Suppressor macrophage treated with lipopolysaccharide for 4 hours (primary cell): Measurements from ENCODE around the gene SLC9A3.

ENCODE experiments used
- DNase-seq: peaks from one replicate; pipeline ENCODE4 v3.0.0-alpha.2; 2020

The SLC9A3 gene

DNA sequence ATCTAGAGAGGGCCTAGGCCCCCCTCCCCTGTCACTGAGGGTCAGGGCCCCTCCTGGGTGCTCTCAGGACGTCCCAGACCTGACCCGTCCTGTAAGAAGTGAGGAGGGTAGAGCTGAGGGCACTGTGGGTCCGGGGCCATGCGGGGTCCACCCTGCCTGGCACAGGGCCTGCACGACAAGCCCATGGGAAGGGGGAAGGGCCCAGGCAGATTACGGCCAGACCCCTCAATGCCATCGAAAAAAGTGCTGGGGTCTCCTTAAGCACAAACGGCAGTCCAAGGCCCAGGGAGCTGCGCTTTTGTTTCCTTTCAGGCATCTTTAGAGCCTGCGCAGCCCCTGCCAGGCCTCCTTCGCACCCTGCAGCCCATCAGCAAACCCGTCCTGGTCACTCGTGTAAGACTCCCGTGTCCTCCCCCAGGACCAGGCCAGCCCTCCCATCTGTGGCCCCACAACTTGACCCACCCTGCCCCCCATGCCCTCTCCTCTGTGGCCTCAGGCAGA lies 85.7 kb downstream of the SLC9A3 start:
- DNase-seq: no peak

DNA sequence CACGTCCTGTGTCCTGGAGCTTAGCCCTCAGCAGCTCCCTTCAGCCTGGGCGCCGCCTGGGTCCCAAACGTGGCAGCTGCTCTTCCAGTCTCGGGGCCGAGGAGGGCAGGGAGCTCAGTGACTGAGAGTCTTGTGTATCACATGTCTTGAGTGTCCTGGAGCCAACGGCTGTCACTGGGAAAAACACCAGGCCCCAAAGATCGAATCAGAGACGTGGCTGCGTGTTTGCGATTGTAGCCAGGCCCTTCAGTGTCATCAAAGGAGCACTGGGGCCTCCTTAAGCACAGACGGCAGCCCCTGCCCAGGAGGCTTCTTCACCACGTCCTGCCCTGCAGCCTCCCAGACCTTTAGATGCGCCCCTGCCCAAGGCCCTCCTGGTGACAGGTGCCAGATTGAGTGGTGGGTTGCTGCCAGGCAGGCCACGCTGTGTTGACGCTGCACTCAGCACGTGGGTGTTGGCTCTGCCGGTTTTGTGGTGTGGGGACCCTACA lies 86.9 kb downstream of the SLC9A3 start:
- DNase-seq: no peak

DNA sequence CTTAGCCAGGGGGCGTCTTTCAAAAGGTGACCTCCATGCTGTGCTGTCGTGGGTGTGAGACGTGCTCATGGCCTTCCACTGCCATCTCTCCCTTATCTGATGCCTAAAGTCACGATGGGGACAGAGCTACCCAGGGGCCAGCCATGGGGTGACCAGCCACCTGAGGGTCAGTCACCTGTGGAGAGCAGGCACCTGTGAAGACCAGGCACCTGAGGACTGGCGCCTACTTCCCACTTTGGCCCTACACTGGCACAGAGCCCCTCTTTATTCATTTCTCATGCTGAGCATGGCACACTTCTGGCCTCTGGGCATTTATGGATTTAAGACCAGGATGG lies 87.6 kb downstream of the SLC9A3 start:
- no peak for DNase-seq

DNA sequence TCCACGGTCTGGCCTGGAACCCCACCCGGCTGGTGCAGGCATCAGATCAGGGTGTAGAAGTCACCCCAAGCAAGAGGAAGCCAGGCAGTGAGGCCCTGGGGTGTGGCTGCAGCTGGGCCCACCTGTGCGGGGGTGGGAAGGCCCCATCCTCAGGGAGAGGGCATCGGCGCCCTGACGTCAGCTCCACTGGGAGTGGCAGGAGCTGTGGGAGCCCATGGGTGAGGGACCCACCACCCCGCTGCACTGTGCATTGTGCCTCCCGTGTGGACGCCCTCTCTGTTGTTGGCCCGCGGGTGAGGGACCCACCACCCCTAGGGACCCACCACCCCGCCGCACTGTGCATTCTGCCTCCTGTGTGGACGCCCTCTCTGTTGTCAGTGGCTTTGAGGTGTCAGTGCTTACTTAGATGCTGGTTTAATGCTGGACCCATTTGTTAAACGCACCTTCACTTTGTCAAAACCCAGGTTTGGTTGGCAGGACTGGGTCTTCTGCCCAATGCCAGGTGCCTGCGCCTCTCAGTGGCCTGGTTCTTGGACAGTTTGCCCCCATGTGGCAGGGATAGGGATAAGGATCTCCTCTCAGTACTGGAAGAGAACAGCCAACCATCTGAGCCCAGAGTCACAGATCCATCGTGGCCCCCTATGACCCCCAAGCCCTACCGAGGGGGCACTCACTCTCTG lies 88.1 kb downstream of the SLC9A3 start:
- peak; percentile 25 for DNase-seq

DNA sequence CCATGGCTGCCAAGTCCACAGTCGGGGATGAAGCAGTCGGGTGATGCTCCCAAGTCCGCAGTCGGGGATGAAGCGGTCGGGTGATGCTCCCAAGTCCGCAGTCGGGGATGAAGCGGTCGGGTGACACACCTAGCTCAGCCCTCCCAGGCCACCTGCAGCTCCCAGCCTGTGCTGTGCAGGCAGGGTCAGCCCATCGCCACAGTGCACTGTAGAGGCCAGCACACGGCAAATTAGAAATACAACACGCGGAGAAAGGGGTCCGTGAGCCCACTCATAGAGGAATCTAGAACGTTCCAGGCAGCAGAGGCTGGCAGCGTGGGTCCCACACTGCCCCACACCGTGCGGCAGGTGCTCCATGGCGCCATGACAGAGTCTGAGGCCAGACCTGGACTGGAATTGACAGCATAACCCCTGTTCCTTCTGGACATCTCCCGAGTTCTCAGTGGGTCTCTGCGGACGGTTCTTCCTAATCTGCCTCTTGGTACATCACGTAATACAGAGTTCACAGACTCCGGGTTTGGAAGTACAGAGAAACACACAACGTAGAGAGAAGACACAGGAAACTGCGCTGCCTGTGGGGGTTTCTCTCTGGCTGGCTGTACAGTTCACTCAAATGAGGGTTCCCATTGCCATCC lies 89.0 kb downstream of the SLC9A3 start:
- no peak for DNase-seq

DNA sequence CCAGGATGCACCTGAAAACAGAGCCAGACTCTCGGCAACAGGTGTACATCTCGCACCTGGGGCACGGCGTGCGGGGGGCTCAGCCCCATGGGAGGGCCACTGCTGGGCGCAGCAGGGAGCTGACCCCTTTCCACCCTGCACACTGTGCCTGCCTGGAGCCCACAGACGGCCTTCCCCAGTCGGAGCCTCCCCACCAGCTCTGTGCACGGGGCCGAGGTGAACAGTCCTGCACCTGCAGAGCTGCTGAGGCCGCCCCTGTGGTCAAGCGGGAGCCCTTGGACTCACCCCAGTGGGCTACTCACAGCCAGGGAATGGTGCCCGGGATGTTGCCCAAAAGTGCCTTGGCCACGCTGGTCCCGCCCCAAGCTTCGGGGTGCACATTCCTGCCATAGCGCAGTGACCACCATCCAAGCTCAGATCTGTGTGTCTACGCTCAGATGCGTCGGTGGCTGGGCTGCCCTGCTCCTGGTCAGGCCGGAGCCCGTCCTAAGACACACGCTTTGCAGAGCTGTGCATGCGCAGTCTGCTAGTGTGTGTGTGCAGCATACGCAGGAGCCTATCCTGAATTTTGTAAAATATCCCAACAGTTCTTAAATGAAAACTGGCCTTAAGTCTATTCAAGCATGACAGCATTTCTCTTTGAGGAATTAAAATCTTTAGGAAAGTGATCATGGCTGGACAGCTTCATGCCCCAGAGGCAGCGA lies 89.7 kb downstream of the SLC9A3 start:
- DNase-seq: no peak

DNA sequence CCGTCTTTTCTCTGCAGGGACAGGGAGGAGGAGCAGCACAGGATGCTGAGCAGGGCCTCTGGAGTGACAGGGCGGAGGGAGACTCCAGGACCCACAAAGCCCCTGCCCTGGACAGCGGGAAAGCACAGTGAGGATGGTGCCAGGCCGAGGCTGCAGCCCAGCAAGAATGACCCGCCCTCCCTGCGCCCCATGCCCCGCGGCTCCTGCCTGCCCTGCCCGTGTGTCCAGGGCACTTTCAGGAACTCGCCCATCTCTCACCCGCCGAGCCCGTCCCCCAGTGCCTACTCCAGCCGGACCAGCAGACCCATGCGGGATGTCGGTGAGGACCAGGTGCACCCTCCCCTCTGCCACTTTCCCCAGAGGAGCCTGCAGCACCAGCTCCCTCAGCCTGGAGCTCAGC lies 90.4 kb downstream of the SLC9A3 start:
- no peak for DNase-seq

DNA sequence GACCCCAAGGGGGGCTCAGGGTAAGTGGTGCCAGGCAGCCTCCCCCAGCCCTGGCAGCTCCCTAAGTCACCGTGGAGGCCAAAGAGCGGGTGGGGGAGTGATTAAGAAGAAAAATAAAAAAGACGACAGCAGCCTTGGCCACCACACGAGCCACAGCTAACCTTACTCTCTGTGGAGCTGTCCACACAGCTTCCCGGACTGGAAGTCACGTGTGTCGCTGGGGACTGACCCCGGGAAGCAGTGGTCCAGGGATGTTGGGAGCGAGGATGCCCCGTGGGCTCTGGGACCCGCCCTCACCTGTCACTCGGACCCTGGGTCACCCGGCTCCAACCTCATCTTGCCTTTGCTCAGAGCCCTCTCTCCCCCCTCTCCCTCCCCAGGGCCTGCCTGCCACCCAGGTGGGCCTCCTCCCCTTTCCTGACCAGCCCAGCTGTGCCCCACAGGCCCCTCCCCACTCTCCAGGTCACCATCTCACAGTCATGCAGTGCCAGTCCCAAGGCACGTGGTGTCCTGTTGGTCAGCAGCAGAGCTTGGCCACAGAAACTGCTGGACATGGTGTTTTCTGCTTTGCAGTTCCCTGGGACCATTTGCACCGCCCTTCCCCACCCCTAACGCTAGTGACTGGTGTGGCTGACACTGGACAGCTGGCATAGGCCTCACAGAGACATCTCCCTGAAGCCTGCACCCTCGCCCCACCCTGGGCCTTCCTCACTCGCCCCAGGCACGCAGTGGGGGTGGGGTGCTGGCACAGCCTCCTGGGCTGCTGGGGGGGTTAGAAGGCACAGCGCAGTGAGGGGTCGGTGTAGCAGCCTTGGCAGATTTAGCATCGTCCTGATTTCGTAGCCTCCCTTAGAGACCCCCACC lies 91.1 kb downstream of the SLC9A3 start:
- DNase-seq: no peak

DNA sequence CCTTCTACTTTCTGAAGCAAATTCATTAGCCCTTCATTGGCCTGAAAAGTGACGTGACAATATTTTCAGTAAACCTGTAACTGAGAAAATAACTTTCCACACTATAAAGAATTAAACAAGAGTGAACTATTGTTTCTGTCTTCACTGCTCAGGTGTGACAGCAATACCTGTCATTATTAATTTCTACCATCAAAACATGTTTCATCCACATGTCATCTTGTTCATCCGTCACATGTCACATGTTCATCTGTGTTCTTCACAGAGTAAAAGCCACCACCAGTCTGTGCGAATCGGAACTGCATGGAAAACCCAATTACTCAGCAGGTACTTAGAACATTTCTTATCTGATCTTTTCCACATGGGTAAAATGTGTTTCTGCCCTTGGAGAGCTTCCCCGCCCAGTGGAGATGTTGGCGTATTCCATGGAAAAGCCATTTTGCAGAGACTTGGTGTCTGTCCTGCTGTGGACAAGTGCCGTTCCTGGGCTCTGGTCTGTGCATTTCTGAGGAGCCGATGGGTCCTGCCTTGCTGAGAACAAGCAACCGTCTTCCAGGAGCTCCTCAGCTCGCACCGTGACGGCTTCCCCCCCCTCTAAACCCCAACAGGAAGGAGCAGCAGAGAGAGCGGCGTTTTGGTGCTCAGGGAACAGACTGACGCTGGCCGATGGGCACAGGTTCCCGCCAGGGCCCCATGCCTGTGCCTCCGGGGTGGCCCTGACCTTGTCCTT lies 91.9 kb downstream of the SLC9A3 start:
- no peak for DNase-seq

DNA sequence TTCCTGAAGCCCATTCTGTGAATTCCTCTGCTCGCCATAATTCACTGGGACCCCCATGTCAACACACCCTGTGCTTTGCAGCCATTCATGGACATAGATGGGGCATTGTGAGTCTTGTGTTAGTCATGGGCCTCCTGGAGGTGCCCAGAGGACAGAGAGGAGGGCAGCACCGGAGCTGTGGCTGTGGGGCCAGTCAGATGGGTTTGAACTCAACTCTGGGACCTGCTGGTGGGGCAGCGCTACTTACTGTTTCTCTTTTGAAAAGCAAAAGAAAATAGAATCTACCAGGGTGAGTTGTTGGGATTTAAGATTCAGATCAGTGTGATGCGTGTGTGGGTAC lies 92.6 kb downstream of the SLC9A3 start:
- DNase-seq: no peak

DNA sequence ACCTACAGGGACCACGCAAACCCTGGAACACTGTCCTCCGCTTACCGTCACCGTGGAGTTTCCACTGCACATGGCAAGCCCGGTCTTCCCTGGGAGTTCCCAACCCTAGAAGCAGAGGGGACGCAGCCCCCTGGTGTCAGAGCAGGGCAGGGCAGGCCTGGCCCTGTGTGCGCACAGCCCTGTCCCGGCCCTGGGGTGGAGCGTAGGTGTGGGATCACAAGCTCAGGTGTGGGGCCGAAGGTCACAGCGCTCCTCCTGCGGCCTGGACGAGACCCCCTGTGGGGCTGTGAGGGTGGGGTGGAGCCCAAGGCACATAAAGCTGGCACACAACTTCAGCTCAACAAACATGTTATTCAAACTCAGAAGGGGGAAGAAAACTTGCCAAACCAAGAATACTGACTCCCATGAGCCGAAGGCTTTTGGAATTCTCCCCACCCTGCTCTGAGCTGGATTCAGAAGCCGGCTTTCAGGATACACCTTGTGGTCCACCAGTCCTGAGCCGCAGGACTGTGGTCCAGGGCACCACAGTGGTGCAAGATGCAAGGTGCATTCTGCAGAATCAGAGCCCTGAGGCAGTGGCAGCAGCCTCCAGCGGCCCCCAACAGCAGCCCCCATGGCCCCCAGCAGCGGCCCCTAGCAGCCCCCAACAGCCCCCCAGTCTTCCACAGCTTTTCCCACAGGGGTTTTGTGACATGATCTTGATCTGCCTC lies 93.1 kb downstream of the SLC9A3 start:
- DNase-seq: peak; percentile 52

DNA sequence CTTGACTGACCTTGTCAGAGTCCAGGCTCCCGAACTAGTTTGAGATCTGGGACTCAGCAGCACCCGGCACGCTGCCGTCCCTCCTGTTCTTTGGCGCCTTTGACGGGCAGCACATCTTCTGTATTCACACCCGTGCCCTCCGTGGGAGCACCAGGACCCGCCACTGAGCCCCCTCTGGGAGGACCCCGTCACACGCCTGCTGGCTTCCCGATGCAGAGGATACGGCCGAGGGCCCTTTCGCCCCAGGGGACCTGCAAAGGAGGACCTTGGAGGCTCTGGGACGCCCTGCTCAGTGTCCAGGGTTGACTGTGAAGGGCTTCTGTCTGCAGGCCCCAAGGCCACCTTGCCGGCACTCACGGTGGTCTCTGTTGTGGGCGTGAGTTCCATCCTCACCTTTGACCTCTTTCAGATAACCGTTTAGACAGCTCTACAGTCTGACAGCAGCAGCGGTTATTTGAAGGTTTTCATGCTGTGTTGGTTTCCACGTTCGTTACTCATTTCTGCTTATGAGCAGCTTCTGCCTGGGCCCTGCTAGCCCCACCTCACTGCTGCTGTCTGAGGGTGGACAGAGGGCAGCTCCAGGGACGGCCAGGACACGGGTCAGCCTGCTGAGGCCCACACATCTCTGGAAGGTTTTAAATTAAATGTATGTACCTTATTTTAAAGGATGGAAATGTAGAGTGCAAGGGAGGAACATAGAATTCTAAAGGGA lies 93.9 kb downstream of the SLC9A3 start:
- no peak for DNase-seq

DNA sequence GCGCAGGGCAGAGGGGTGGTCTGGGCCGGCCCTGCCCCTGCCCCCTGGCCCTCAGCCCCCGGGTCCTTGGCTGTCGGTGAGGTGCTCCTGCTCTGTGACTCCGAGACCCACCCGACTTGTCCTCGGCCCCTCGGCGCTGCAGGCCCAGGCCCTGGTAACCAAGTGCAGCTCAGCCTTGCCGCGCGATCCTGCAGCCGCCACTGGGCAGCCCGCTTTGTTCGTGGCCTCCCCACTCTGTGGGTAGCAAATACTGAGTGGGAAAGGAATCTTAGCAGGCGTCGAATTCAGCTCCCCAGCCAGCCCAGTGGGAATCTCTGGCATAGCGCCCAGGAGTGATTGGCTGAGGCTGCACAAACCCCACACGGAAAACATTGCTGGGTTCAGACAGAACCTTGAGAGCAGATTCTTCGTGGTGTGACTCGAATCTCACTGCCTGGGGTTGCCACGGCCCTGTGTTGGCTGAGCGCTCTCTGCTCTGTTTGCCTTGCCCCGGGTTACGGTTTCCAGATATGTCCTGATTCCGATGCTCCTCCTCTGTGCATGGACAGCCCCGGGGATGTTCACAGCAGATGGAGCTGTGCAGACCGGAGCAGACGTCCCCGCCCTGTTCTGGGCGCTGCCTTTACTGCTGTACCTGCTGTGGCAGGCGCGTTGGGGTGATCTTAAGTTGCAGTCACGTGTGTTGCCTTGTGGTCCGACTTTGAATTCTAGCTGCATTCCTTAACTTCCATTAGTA lies 94.6 kb downstream of the SLC9A3 start:
- no peak for DNase-seq

DNA sequence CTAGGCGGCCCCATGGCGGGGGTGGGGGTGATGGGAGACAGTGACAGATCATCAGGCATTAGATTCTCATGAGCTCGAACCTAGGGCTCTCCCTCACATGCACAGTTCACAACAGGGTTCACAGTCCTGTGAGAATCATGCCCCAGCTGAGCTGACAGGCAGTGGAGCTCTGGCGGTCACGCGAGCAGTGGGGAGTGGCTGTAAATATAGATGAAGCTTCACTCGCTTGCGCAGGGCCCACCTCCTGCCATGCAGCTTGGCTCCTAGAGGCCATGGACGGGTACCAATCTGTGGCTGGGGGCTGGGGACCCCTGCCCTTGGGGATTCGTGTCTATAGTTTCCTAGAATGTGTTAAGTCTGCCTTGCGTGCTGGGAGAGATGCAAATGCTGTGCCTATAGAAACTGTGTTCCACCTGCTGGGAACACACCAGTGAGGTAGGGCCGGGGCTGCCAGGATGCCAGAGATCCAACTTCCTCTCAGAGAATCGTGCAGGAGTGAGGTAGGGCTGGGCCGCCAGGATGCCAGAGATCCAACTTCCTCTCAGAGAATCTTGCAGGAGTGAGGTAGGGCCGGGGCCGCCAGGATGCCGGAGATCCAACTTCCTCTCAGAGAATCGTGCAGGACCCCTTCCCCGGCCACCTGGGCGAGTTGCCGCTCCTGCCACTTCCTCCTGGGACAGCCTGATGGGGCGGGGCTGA lies 95.3 kb downstream of the SLC9A3 start:
- no peak for DNase-seq

DNA sequence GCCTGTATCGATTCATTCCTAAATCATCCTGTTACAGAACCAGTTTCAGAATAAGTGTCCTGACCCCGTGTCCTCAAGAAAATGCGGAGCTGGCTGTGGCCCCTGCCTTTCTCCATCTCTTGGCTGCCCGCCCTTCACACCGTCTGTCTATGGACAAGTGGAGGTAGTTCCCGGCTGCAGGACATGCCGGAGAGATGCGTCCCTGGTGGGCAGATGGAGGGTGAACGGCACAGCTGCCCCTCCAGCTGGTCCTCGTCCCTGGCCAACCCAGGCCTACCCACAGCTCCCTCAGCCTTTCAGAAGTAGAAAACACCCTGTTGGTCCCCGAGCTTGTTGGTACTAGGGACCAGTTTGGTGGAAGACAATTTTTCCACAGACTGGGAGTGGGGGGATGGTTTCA lies 96.0 kb downstream of the SLC9A3 start:
- DNase-seq: no peak

DNA sequence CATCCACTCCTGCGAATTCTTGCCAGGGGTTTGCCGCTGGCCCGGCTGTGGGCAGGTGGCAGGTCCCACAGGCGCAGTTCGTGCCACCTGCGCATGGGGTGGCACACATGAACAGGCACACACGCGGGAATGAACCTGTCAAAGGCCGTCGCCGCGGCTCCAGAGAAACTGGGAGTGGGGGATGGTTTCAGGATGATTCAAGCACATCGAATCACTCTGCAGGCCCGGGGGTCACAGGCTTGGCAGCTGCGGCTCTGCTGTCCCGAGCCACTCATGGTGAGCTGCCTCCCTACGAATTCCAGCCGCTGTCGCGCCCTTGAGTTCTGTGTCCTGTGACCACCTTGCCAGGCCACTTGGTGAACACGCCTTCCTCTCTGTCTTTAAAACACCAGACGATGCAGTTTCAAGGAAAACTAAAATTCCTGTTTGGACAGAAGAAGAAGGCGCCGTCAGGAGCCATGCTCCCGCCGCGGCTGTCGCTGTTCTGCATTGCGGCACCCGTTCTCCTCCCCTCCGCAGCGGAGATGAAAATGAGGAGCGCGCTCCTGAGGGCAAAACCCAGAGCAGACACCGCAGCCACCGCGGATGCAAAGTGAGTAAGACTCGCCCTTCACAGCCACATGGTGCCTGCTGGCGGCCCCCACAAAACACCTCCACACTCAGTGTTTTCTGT lies 96.7 kb downstream of the SLC9A3 start:
- DNase-seq: no peak

DNA sequence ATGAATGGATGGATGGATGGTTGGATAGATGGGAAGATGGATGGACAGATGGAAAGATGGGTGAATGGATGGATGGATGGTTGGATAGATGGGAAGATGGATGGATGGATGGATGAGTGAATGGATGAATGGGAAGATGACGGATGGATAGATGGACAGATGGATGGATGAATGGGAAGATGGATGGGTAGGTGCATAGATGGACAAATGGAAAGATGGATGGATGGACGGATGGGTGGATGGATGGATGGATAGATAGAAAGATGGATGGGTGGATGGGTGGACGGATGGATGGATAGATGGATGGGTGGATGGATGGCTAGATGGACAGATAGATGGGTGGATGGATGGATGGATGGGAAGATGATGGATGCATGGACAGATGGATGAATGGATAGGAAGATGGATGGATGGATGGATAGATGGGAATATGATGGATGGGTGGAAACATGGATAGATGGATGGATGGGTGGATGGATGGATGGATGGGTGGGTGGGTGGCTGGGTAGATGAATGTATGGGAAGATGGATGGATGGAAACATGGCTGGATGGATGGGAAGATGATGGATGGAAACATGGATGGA lies 97.8 kb downstream of the SLC9A3 start:
- no peak for DNase-seq

DNA sequence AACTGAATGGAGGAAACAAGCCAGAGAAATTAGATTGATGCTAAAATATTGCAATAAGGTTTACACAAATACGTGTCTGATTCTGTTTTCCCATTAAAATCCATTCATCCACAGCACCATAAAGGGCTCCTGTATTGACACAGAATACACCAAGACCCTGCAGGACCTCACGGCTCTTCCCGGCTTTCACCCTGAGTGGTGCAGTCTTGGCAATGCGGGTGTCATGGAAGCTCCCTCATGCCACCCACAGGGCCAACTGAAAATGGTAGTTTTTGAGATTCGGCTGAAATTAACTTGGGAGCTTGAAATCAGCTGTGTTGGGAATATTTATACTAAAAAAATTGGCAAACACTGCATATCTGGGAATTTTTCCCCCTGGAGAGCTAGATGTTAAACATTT lies 98.5 kb downstream of the SLC9A3 start:
- peak; percentile 43 for DNase-seq
